PFSK-1 (cell line): ENCODE measurements around the gene MAN2A2.

Source experiments
- FOXP2 ChIP-seq: optimal IDR thresholded peaks from 2 replicates; pipeline ENCODE3; 2011; ENCODE audit warnings: borderline replicate concordance, control low read depth, inconsistent platforms; ENCODE audit not compliant: insufficient read depth; ENCODE audit errors: extremely low read length, extremely low read depth
- POLR2AphosphoS5 ChIP-seq: IDR thresholded peaks from 2 replicates; pipeline ENCODE4 v1.6.1; 2012; ENCODE audit warnings: low read depth, mild to moderate bottlenecking, control low read depth, low read length, moderate library complexity
- REST ChIP-seq, 2 experiments: IDR thresholded peaks; 2 replicates each; pipeline versions ENCODE4 v1.6.1 to v1.8.0; 2011 to 2012; ENCODE audit warnings: low read depth in 2 of 2, low read length in 2 of 2, control low read depth in 1 of 2, inconsistent platforms in 1 of 2, mild to moderate bottlenecking in 1 of 2, moderate library complexity in 1 of 2; ENCODE audit not compliant: insufficient read depth in 1 of 2
- SIN3A ChIP-seq: IDR thresholded peaks from 2 replicates; pipeline ENCODE4 v1.6.1; 2012; ENCODE audit warnings: mild to moderate bottlenecking, low read length, moderate library complexity, borderline replicate concordance; ENCODE audit not compliant: insufficient read depth
- TAF1 ChIP-seq: IDR thresholded peaks from 2 replicates; pipeline ENCODE4 v1.6.1; 2012; ENCODE audit warnings: low read length, control low read depth, borderline replicate concordance; ENCODE audit not compliant: insufficient read depth

The MAN2A2 gene

GRCh38 chr15:90889313-90889730 is 13.8 kb upstream of the MAN2A2 start:
- TF ChIP-seq TAF1 (no peak), SIN3A (no peak), FOXP2 (no peak), REST (IDR thresholded peaks at IDR 0.05; ENCODE audit: insufficient read depth in 1 of 2, low read depth in 2 of 2, low read length in 2 of 2) (no peak), POLR2AphosphoS5 (no peak)

- TF ChIP-seq SIN3A (no peak), POLR2AphosphoS5 (no peak), REST (IDR thresholded peaks at IDR 0.05; ENCODE audit: insufficient read depth in 1 of 2, low read depth in 2 of 2, low read length in 2 of 2) (no peak), FOXP2 (no peak)
Measured at GRCh38 chr15:90889736-90890456, 13.2 kb upstream of the MAN2A2 start.

GRCh38 chr15:90890839-90891238 is 12.3 kb upstream of the MAN2A2 start:
- TF ChIP-seq FOXP2 = no peak
- no peak for TF ChIP-seq POLR2AphosphoS5
- no peak for TF ChIP-seq REST (IDR thresholded peaks at IDR 0.05; ENCODE audit: insufficient read depth in 1 of 2, low read depth in 2 of 2, low read length in 2 of 2)
- no peak for TF ChIP-seq SIN3A
- no peak for TF ChIP-seq TAF1

GRCh38 chr15:90891346-90891949 is 11.7 kb upstream of the MAN2A2 start:
- TF ChIP-seq TAF1 (no peak), POLR2AphosphoS5 (no peak), REST (IDR thresholded peaks at IDR 0.05; ENCODE audit: insufficient read depth in 1 of 2, low read depth in 2 of 2, low read length in 2 of 2) (no peak), SIN3A (no peak), FOXP2 (no peak)
